Left lung (tissue), 10 donors: Measurements from ENCODE around the gene B3GALNT2. TPM values are rescaled to one million over a fixed set of nuclear protein-coding genes. Genes with fewer than 3 reads are reported as not detected.
"Not testable (repeated sequence)": the region's sequence is repeated elsewhere in the genome, so short reads cannot be mapped to it uniquely, and the experiment has no call there.

Experiments used
- ATAC-seq: fragments of 200-7000 bp; cut with Tn5 transposase; one replicate; pipeline ENCODE4 v1.9.1; 2020; ENCODE audit warnings: moderate library complexity
- DNase-seq, 4 donors: peaks; one replicate each; pipeline ENCODE4 v3.0.0-alpha.2; 2013 to 2020
- H3K27ac ChIP-seq, 2 donors: fragments of 200-600 bp; sonication (generic) in 1 of 2; one replicate each; pipeline versions ENCODE4 v1.5.0 to v1.8.0; 2020 to 2021
- H3K27me3 ChIP-seq, 2 donors: fragments of 200-600 bp; sonication (generic) in 1 of 2; one replicate each; pipeline versions ENCODE4 v1.5.0 to v1.8.0; 2020 to 2021
- H3K36me3 ChIP-seq, 2 donors: fragments of 200-600 bp; sonication (generic) in 1 of 2; one replicate each; pipeline versions ENCODE4 v1.5.0 to v1.8.0; 2020 to 2021
- H3K4me1 ChIP-seq, 2 donors: fragments of 200-600 bp; one replicate each; pipeline ENCODE4 v1.8.0; 2021
- H3K4me3 ChIP-seq, 2 donors: fragments of 200-600 bp; sonication (generic) in 1 of 2; one replicate each; pipeline versions ENCODE4 v1.5.0 to v1.8.0; 2020 to 2021; ENCODE audit warnings: mild to moderate bottlenecking in 1 of 2
- H3K9me3 ChIP-seq, 2 donors: fragments of 200-600 bp; sonication (generic) in 1 of 2; one replicate each; pipeline versions ENCODE4 v1.5.0 to v1.8.0; 2020 to 2021
- intact Hi-C, 2 donors: fragments of 100-400 bp; cut with DNase I; formaldehyde crosslinking; loops; one replicate each; pipeline versions ENCODE4 v1.11.2 to v1.14.2; 2022
- polyA plus RNA-seq, 6 donors: library from polyadenylated mRNA; unstranded; fragments of 120-200 nt; gene quantifications; one replicate each; pipeline ENCODE4 v1.2.1, GENCODE V29; 2013; ENCODE audit not compliant: insufficient read length in 6 of 6
- total RNA-seq, 2 donors: library from RNA; stranded (reverse); fragmentation: NEBNext Ultra II Directional; extraction: Animal tissue kit (Norgen Biotek cat#: 25700); gene quantifications; one replicate each; pipeline ENCODE4 v1.2.1, GENCODE V29; 2021
- TF ChIP-seq, protein P1 (sequence below), 2 donors: fragments of 200-600 bp; sonication (generic) in 1 of 2; IDR thresholded peaks; one replicate each; pipeline versions ENCODE4 v1.5.0 to v1.8.0; 2021; ENCODE audit warnings: antibody characterized with exemption in 2 of 2
- donor health status: DM: no; HTN: yes; CAD: no.
- donor health status: DM: no; HTN: no; CAD: no.

B3GALNT2 gene
- total and polyA plus RNA-seq, 8 donors = 18.1 to 31.1 (median 25.2) TPM

DNA sequence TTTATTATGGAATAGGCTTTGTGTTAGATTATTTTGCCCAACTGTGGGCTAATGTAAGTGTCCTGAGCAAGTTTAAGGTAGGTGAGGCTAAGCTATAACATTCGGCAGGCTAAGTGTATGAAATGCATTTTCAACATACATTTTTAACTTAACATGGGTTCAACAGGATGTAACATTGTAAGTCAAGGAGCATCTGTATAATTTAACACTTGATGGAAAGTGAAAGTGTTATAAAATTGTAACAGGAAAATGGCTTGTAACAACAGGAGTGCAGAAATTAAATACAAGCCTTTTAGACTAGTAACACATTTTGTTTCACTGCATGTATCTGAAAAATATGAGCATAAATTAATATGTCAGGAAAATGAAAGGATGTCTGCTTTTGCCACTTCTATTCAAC, 42.3 kb downstream of the B3GALNT2 start:
- Histone ChIP-seq H3K4me1 (peaks cover 0 to 3% of the 10 kb centered on the region in 2 donors), H3K27me3 (no peaks in the 10 kb centered on the region), H3K27ac (no peak overlapping the region), H3K4me3 (no peak overlapping the region), H3K36me3 (peaks cover 0 to 6% of the 10 kb centered on the region in 2 donors), H3K9me3 (no peaks in the 10 kb centered on the region)
- ATAC-seq (no peak), DNase-seq (no peak)
- TF ChIP-seq, protein P1, sequence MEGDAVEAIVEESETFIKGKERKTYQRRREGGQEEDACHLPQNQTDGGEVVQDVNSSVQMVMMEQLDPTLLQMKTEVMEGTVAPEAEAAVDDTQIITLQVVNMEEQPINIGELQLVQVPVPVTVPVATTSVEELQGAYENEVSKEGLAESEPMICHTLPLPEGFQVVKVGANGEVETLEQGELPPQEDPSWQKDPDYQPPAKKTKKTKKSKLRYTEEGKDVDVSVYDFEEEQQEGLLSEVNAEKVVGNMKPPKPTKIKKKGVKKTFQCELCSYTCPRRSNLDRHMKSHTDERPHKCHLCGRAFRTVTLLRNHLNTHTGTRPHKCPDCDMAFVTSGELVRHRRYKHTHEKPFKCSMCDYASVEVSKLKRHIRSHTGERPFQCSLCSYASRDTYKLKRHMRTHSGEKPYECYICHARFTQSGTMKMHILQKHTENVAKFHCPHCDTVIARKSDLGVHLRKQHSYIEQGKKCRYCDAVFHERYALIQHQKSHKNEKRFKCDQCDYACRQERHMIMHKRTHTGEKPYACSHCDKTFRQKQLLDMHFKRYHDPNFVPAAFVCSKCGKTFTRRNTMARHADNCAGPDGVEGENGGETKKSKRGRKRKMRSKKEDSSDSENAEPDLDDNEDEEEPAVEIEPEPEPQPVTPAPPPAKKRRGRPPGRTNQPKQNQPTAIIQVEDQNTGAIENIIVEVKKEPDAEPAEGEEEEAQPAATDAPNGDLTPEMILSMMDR (IDR thresholded peaks at IDR 0.05) = no peak
- intact Hi-C loops = no loop called here

DNA sequence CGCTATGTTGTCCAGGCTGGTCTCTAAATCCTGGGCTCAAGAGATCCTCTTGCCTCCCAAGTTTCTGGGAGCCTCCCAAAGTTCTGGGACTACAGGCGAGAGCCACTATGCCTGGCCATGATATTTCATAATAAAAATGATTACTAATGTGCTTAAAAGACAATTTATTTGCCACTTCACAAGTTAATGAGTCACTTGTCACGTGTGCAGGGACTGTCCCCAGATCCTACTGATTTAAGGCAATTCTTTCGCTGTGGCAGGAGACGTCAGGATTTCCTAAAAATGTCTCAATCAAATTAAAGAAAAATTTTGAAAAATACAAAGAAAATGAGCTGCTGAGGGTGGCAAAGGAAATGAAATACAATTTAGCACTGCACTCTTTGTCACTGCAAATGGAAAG, 43.5 kb downstream of the B3GALNT2 start:
- DNase-seq (no peak), ATAC-seq (peak; percentile 45)
- TF ChIP-seq, protein P1 (IDR thresholded peaks at IDR 0.05) = no peak
- H3K27ac ChIP-seq = no peak overlapping the region
- H3K9me3 ChIP-seq = no peaks in the 10 kb centered on the region
- H3K36me3 ChIP-seq = peaks cover 0 to 6% of the 10 kb centered on the region in 2 donors
- intact Hi-C loops = no loop called here
- H3K4me1 ChIP-seq = peaks cover 0 to 3% of the 10 kb centered on the region in 2 donors
- H3K4me3 ChIP-seq = no peak overlapping the region
- H3K27me3 ChIP-seq = no peaks in the 10 kb centered on the region

DNA sequence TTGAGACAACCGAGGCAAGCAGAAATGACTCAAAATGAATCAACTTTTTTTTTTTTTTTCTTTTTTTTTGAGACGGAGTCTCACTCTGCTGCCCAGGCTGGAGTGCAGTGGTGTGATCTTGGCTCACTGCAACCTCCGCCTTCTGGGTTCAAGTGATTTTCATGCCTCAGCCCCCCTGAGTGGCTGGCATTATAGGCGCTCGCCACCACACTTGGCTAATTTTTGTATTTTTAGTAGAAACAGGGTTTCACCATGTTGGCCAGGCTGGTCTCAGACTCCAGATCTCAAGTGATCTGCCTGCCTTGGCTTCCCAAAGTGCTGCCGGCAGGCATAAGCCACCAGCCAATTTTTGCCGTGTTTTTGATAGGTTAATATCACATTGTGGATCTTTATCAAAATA, 46.4 kb downstream of the B3GALNT2 start:
- peaks cover 0 to 23% of the 10 kb centered on the region in 2 donors for H3K36me3 ChIP-seq
- H3K27ac ChIP-seq, H3K4me1 ChIP-seq, H3K27me3 ChIP-seq, intact Hi-C loops, H3K4me3 ChIP-seq, DNase-seq, H3K9me3 ChIP-seq, ATAC-seq: not testable (repeated sequence)

DNA sequence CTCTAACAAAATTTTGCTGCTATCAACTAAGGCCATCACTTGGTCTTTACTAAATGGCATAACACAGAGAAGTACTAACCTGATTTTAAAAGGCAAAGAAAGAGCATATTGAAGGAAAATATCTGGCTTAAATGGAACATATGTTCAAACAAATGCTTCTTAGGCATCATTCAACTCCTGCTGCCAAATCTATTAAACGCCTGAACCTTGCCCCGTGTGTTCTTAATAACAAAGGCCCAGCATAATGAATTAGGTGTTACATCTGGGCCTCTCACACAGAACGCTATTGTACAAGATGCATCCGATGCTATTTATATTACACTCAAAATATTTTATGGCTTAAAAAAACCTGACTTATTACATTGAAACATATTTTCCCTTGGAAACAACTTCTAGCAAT, 48.4 kb downstream of the B3GALNT2 start:
- no peak for ATAC-seq
- Histone ChIP-seq H3K4me3 (no peak overlapping the region), H3K4me1 (peaks cover 0 to 3% of the 10 kb centered on the region in 2 donors)

DNA sequence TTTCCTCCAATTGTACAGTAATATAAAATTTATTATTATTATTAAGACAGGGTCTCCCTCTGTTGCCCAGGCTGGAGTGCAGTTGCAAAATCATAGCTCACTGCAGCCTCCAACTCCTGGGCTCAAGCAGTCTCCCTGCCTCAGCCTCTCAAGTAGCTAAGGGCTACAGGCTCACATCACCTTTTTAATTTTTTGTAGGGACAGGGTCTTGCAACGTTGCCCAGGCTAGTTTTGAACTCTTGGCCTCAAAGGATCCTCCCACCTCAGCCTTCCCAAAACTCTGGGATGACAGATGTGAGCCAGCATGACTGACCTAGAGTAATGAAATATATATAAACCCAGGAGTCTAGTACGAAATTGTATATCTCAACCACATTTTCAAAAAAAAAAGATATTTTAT, 49.2 kb downstream of the B3GALNT2 start:
- no peak overlapping the region for H3K27ac ChIP-seq
- no peaks in the 10 kb centered on the region for H3K9me3 ChIP-seq
- H3K4me1 ChIP-seq = peaks cover 0 to 1% of the 10 kb centered on the region in 2 donors
- TF ChIP-seq, protein P1 (IDR thresholded peaks at IDR 0.05) = no peak
- no peaks in the 10 kb centered on the region for H3K27me3 ChIP-seq
- intact Hi-C loops = no loop called here
- H3K36me3 ChIP-seq = peaks cover 0 to 47% of the 10 kb centered on the region in 2 donors
- ATAC-seq = no peak
- H3K4me3 ChIP-seq = no peak overlapping the region
- DNase-seq = no peak

More for the DNA sequence above, 48.4 kb downstream of the B3GALNT2 start:
- peaks cover 0 to 40% of the 10 kb centered on the region in 2 donors for H3K36me3 ChIP-seq
- H3K27me3 ChIP-seq = no peaks in the 10 kb centered on the region
- DNase-seq = peak in 1 of 4 donors; percentile 6
- H3K27ac ChIP-seq = no peak overlapping the region
- intact Hi-C loops = no loop called here
- H3K9me3 ChIP-seq = no peaks in the 10 kb centered on the region
- TF ChIP-seq, protein P1 (IDR thresholded peaks at IDR 0.05) = no peak

GRCh38 chr1:235454021-235454420, 50.2 kb downstream of the B3GALNT2 start:
- H3K36me3 ChIP-seq = peaks cover 0 to 58% of the 10 kb centered on the region in 2 donors
- no peak for ATAC-seq
- intact Hi-C loops = no loop called here
- DNase-seq = no peak
- no peaks in the 10 kb centered on the region for H3K27me3 ChIP-seq
- H3K9me3 ChIP-seq = no peaks in the 10 kb centered on the region
- H3K4me1 ChIP-seq = peaks cover 0 to 12% of the 10 kb centered on the region in 2 donors
- TF ChIP-seq, protein P1 (IDR thresholded peaks at IDR 0.05) = no peak
- H3K4me3 ChIP-seq = no peak overlapping the region
- H3K27ac ChIP-seq = no peak overlapping the region
